Bone marrow (tissue), 2 donors: ENCODE measurements around the gene LPP.

Experiments
- DNase-seq, 2 donors: peaks; one replicate each; lab custom pipeline; 2025; lab: John Stamatoyannopoulos, UW

LPP gene

GRCh38 chr3:188473045-188473444 lies 319.1 kb downstream of the LPP start:
- DNase-seq, result no peak

DNA sequence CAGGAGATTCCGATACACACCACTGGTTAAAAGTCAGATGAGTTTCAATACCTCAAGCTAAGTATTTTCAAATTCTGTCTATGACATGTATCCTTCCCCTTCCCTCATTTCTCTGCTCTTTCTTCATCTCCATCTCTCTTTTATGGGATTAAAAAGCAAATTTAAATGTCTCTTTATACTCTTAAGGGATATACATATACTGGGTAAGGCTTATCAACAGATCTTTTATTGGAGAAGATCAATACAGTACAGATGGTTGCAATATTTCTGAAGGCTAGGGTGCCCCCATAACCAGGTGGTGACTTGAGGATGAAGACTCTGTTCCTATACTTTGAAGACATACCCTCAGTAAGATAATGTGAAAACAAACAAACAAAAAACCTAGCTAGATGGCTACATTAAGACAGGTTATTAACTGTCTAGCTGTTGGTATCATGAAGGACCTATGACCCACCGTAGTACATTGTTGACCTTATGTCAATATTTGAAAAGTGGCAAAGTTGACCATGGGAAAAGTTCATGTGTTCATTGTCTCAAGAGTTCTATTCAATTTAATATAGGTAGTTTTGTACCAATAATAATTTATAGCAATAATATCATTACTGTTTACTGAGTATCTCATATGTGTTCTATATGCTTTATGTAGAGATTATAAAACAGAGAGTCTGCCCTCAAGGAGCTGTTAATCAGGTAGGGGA lies 319.8 kb downstream of the LPP start:
- DNase-seq, result no peak

DNA sequence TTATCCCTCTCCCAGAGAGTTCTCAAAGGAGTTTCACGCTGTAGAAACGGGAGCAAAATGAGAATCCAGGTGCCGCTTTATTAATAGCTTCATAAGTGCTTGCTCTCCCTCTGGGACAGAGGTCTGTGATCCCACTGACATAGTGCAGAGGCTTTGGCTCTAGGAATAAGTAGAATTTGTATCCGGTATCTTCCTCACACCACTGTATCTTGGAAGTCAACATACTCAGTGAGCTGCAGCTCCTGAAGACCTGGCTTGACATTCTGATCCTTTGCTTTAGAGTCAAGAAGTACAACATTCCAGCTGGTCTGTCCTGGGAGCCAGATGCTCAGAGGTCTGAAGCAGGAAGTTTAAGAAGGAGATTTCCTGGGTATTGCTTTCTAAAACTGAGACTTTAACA lies 323.0 kb downstream of the LPP start:
- no peak for DNase-seq

GRCh38 chr3:188480011-188480410 lies 326.1 kb downstream of the LPP start:
- no peak for DNase-seq

- DNase-seq, result no peak
Measured at GRCh38 chr3:188482929-188483328, 329.0 kb downstream of the LPP start.

DNA sequence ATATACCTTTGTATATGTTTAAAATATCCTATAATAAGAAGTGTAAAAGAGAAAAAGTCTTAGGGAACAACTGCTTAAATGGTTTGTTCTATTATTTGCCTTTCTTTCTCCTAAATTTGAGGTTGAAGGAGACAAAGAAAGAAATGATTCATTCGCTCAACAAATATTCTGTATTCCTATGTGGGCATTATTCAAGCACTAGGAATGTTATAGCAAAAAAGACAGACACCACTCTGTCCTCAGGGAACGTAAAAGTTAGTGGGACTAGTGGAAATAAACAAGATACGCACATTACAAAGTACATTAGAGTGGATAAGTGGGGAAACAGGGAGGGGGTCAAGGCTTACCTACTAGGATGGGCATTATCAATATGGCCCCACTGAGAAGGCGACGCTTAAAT lies 332.2 kb downstream of the LPP start:
- DNase-seq, result no peak

DNA sequence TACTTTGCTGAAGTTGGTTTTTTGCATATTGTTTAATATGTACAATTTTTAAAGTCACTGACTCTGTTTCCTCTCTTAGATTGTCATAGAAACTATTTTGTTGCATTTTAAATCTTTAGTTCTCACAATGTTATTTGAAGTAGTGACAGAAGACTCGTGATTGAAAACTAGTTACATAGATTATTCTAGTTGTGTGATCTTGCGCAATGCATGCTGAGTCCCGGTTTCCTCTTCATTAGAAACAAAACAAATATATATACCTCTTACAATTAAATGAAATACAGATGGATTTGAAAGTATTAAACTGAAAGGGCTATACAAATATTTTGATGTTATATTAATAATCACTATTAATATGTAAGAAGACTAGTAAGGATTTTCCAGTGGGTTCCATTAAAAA lies 333.0 kb downstream of the LPP start:
- no peak for DNase-seq

DNA sequence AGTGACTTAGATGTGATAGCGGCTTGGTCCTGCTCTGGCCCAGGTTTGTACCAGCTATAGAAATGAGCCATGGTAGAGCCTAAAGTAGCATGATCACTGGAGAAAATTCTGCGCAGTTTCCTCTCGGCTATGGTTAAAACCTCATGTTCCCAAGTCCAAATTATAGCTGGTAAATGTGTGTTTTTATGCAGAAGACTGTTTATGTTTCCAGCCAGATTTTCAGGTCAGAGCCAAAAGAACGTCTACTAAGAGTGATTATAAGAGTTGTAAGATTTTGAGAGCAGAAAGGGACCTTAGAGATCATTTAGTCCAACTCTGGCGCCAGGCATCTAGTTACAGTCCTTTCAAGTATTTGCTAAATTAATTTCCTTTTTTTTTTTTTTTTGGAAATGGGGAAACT lies 333.7 kb downstream of the LPP start:
- DNase-seq, result no peak

- DNase-seq, result no peak
Measured at GRCh38 chr3:188488801-188489200, 334.8 kb downstream of the LPP start.

- DNase-seq, result peak in 1 of 2 donors; percentile 69
Measured at GRCh38 chr3:188489639-188490405, 335.9 kb downstream of the LPP start.

- no peak for DNase-seq
Measured at GRCh38 chr3:188490416-188490815, 336.5 kb downstream of the LPP start.

- no peak for DNase-seq
Measured at GRCh38 chr3:188491276-188491687, 337.3 kb downstream of the LPP start.

- no peak for DNase-seq
Measured at GRCh38 chr3:188496390-188496789, 342.4 kb downstream of the LPP start.

DNA sequence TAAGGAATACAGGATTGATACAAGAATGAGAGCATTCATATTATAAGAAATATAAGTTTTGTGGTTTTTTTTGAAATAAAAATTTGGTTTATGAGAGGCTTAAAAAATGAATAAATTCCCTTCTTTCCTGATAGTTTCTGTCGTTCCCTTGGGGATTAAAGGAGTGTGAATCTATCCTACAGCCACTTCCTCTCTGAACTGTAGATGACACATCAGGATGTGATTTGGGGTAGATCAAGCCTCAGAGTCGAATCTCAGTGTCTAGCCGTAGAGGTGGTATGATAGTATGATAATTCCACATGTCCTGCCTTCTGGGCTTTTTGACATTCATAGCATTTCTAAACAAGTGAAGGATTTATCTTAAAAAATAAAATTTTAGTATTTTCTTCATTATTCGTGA lies 343.1 kb downstream of the LPP start:
- no peak for DNase-seq

DNA sequence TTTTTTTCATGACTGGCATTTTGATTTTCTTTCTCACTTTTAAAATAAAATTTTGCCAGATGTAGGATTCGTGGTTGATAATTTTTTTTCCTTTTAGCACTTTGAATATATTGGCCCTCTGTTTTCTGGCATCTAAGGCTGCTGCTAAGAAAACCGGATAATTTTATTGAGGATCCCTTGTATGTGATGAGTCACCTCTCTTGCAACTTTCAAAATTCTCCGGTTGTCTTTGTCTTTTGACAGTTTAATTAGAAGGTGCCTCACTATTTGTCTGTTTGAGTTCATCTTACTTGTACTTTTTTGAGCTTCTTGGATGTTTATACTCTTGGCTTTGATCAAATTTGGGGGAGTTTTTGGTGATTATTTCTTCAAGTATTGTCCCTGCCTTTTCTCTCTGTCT lies 349.7 kb downstream of the LPP start:
- DNase-seq, result no peak

DNA sequence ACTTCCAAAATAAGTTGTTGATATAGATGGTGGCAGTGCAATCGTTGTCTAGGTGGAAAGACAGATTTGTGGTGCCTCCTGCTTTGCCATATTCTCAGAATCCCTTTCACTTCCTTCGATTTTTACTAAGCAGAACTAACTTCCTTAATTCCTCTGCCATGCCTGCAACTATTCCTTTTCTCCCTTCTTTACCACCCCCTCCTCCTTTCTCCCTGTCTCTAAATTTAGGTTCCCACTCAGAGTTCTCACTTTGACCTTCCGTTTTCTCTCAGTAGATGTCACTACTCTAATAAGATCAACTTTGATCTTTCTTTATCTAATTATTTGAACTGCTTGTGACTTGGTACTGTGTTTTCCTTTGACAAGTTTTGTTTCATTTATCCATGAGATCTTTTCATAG lies 351.2 kb downstream of the LPP start:
- no peak for DNase-seq

- DNase-seq, result no peak
Measured at GRCh38 chr3:188505911-188506310, 352.0 kb downstream of the LPP start.

DNA sequence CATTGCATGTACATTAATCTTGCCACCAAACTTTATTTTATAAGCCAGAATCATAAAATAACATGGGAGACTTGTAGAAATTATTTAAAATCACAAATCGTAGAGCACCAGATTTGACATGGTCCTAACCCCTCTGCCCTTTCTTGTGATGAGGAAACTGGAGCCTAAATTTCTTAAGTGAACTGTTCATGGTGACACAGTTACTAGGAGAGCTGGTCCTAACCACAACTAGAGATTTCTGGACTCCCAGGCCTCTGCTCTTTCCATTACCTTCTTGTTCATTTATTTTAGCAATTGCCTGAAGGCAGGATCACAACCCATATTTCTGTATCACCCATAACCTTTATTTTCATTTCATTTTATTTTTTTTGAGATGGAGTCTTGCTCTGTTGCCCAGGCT lies 352.5 kb downstream of the LPP start:
- DNase-seq, result no peak

GRCh38 chr3:188507244-188507720 lies 353.3 kb downstream of the LPP start:
- peak; percentile 14 to 71 for DNase-seq

DNA sequence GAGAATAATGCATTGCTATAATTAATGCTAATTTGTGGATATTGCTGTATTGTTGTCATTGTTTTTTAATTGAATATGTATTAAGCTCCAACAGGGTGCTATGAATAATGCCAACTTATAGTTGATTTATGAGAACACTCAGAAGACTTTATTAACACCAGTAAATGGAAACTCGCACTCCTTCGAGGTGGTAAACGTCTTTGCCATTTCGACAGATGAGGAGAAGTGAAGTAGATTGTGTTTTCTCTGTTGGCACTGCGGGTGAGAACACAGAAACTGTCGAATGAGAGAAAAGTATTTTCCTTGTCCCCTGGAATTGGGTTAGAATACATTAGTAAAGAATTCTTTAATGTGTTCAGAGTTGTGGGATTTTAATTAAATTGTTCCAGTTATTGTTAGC lies 354.5 kb downstream of the LPP start:
- no peak for DNase-seq

- no peak for DNase-seq
Measured at GRCh38 chr3:188509316-188509715, 355.4 kb downstream of the LPP start.

- no peak for DNase-seq
Measured at GRCh38 chr3:188510366-188510765, 356.4 kb downstream of the LPP start.

- no peak for DNase-seq
Measured at GRCh38 chr3:188513662-188514328, 359.8 kb downstream of the LPP start.
